ENCODE measurements around the gene HRH3.

DNA sequence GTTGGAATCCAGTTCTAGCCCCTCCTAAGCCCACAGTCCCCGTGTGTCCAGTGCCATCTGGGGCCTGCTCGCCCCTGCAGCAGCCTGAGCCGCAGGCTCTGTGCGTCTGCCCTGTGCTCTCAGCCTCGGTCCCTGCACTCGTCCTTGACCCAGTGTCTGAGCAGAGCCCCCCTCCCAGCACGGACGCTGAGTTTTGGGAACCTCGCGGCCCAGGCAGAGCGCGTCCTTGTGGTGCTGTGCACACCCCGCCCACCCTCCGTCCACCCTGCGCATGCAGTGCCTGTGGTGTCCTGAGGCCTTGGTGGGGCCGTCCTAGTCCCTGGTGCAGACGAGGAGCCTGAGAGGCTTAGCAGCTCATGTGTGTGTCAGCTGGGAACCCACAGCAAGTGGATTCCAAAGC, 49.8 kb upstream of the HRH3 start:
- TF ChIP-seq, protein P1, sequence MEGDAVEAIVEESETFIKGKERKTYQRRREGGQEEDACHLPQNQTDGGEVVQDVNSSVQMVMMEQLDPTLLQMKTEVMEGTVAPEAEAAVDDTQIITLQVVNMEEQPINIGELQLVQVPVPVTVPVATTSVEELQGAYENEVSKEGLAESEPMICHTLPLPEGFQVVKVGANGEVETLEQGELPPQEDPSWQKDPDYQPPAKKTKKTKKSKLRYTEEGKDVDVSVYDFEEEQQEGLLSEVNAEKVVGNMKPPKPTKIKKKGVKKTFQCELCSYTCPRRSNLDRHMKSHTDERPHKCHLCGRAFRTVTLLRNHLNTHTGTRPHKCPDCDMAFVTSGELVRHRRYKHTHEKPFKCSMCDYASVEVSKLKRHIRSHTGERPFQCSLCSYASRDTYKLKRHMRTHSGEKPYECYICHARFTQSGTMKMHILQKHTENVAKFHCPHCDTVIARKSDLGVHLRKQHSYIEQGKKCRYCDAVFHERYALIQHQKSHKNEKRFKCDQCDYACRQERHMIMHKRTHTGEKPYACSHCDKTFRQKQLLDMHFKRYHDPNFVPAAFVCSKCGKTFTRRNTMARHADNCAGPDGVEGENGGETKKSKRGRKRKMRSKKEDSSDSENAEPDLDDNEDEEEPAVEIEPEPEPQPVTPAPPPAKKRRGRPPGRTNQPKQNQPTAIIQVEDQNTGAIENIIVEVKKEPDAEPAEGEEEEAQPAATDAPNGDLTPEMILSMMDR (IDR thresholded peaks at IDR 0.05; ENCODE audit: low read length): no peak
- no peak for TF ChIP-seq EZH2 (IDR thresholded peaks at IDR 0.05; ENCODE audit: borderline replicate concordance, low read length)

Measured in OCI-LY1 (cell line).